CD4-positive, alpha-beta T cell (primary cell): ENCODE data around the gene OGG1. TPM values are rescaled to one million over a fixed set of nuclear protein-coding genes. Genes with fewer than 3 reads are reported as not detected.
A peak's percentile ranks its signal among the peaks of the same experiment; 100 is the strongest.

Experiments used
- ATAC-seq: fragments of 200-7000 bp; cut with Tn5 transposase; one replicate; pipeline ENCODE4 v1.10.0; 2022; ENCODE audit warnings: mild to moderate bottlenecking; ENCODE audit not compliant: poor library complexity
- CTCF ChIA-PET: fragments of 350-600 bp; sonication (Branson Sonifier 250); formaldehyde crosslinking; loops from one replicate; lab custom pipeline; 2021; ENCODE audit warnings: antibody characterized with exemption, inconsistent platforms; lab: Charles Lee
- POLR2A ChIA-PET: fragments of 350-600 bp; sonication (Branson Sonifier 250); formaldehyde crosslinking; loops from one replicate; lab custom pipeline; 2021; ENCODE audit warnings: antibody characterized with exemption, inconsistent platforms; lab: Charles Lee
- DNase-seq, 14 experiments: peaks; one replicate each; pipeline ENCODE4 v3.0.0-alpha.2; 2013 to 2020; ENCODE audit warnings: mixed read lengths in 2 of 14
- H3K27ac ChIP-seq, 2 donors: one replicate each; pipeline versions ENCODE4 v1.5.1 to v1.7.0; 2013; ENCODE audit warnings: low read length in 2 of 2, low read depth in 1 of 2, mild to moderate bottlenecking in 1 of 2
- H3K27me3 ChIP-seq, 2 experiments: 1 replicate in 1 of 2; 2 replicates in 1 of 2; pipeline versions ENCODE4 v1.6.1 to v1.7.0; 2013; ENCODE audit warnings: low read length in 2 of 2, control low read depth in 1 of 2, mild to moderate bottlenecking in 1 of 2, moderate library complexity in 1 of 2; ENCODE audit not compliant: insufficient read depth in 2 of 2, control insufficient read depth in 1 of 2
- H3K36me3 ChIP-seq: one replicate; pipeline ENCODE4 v1.6.1; 2013; ENCODE audit warnings: low read length, control low read depth; ENCODE audit not compliant: insufficient read depth
- H3K4me1 ChIP-seq: one replicate; pipeline ENCODE4 v1.6.1; 2013; ENCODE audit warnings: low read length, control low read depth; ENCODE audit not compliant: insufficient read depth
- H3K4me3 ChIP-seq: one replicate; pipeline ENCODE4 v1.5.1; 2013; ENCODE audit warnings: mild to moderate bottlenecking, low read length, moderate library complexity
- H3K9me3 ChIP-seq, 2 experiments: 1 replicate in 1 of 2; 2 replicates in 1 of 2; pipeline versions ENCODE4 v1.6.1 to v1.7.0; 2013; ENCODE audit warnings: low read length in 2 of 2, mild to moderate bottlenecking in 2 of 2, control low read depth in 1 of 2, moderate library complexity in 1 of 2; ENCODE audit not compliant: control insufficient read depth in 1 of 2, insufficient read depth in 1 of 2
- H3K27ac Mint-ChIP-seq: one replicate; pipeline ENCODE4 v1.8.0; 2020; ENCODE audit warnings: mixed read lengths
- H3K27me3 Mint-ChIP-seq: one replicate; pipeline ENCODE4 v1.8.0; 2021; ENCODE audit warnings: mixed read lengths
- H3K36me3 Mint-ChIP-seq: one replicate; pipeline ENCODE4 v1.8.0; 2021; ENCODE audit warnings: low read depth, mixed read lengths
- H3K4me1 Mint-ChIP-seq: one replicate; pipeline ENCODE4 v1.8.0; 2021; ENCODE audit warnings: low read depth, mixed read lengths
- H3K4me3 Mint-ChIP-seq: one replicate; pipeline ENCODE4 v1.8.0; 2020; ENCODE audit warnings: mild to moderate bottlenecking, mixed read lengths
- H3K9me3 Mint-ChIP-seq: one replicate; pipeline ENCODE4 v1.8.0; 2020; ENCODE audit warnings: mixed read lengths
- CTCF ChIP-seq: fragments of 200-600 bp; IDR thresholded peaks from one replicate; pipeline ENCODE4 v1.8.0; 2022; ENCODE audit warnings: antibody characterized with exemption, mild to moderate bottlenecking
- intact Hi-C, 2 experiments: fragments of 100-400 bp; cut with DNase I in 1 of 2; cut with micrococcal nuclease in 1 of 2; formaldehyde crosslinking; loops; one replicate each; pipeline versions ENCODE4 v1.15.1 to v1.9.0; 2023 to 2025; cut with DNase I, micrococcal nuclease
- total RNA-seq, 174 experiments: library from RNA in 2 of 174; stranded (reverse) in 2 of 174; gene quantifications; one replicate each; pipeline ENCODE4 v1.2.3 and lab custom pipeline; 2021 to 2026

Gene OGG1
- total RNA-seq, 2 experiments from 2014 or later: 7.1 to 8.9 TPM

GRCh38 chr3:9716801-9717555 lies 32.8 kb upstream of the OGG1 start:
- H3K27me3 ChIP-seq: peaks cover 0 to 3% of the 10 kb centered on the region in 2 experiments
- H3K9me3 ChIP-seq: no peaks in the 10 kb centered on the region
- ATAC-seq (no peak), DNase-seq (no peak)
- H3K4me1 ChIP-seq: peaks cover 9% of the 10 kb centered on the region
- no peaks in the 10 kb centered on the region for H3K9me3 Mint-ChIP-seq
- no peak for TF ChIP-seq CTCF
- H3K4me3 Mint-ChIP-seq: no peak overlapping the region
- CTCF ChIA-PET: no interaction called here
- no peaks in the 10 kb centered on the region for H3K27me3 Mint-ChIP-seq
- POLR2A ChIA-PET: interaction anchor here (1.8 kb wide), 1 partner anchor 68 kb away, joined by 5 read pairs; the partner anchor contains the start of gene MTMR14
- no peak overlapping the region for H3K27ac Mint-ChIP-seq
- no peaks in the 10 kb centered on the region for H3K36me3 ChIP-seq
- H3K27ac ChIP-seq: no peak overlapping the region
- intact Hi-C loops: no loop called here
- H3K36me3 Mint-ChIP-seq: no peaks in the 10 kb centered on the region
- H3K4me3 ChIP-seq: no peak overlapping the region
- H3K4me1 Mint-ChIP-seq: peaks cover 15% of the 10 kb centered on the region

- Mint-ChIP-seq H3K27ac (no peak overlapping the region), H3K27me3 (no peaks in the 10 kb centered on the region), H3K4me3 (no peak overlapping the region), H3K36me3 (no peaks in the 10 kb centered on the region), H3K4me1 (peaks cover 15% of the 10 kb centered on the region), H3K9me3 (no peaks in the 10 kb centered on the region)
- DNase-seq: no peak
- ChIA-PET CTCF (interaction anchor here (0.9 kb wide), 1 partner anchor 10 kb away, joined by 3 read pairs; no protein-coding TSS in a partner anchor), POLR2A (interaction anchor here (1.3 to 1.8 kb wide), 2 partner anchors 69 to 75 kb away, joined by 3 to 5 read pairs; partner anchors contain the start of genes ARPC4 and MTMR14)
- no peak for TF ChIP-seq CTCF
- peaks cover 9% of the 10 kb centered on the region for H3K4me1 ChIP-seq
- no peak overlapping the region for H3K27ac ChIP-seq
- no peak overlapping the region for H3K4me3 ChIP-seq
- H3K27me3 ChIP-seq: peaks cover 0 to 3% of the 10 kb centered on the region in 2 experiments
- H3K36me3 ChIP-seq: no peaks in the 10 kb centered on the region
- no peak for ATAC-seq
- no peaks in the 10 kb centered on the region for H3K9me3 ChIP-seq
- intact Hi-C loops: no loop called here
Observed at GRCh38 chr3:9717563-9717962, 32.2 kb upstream of the OGG1 start.

GRCh38 chr3:9718118-9718517 lies 31.6 kb upstream of the OGG1 start:
- H3K36me3 Mint-ChIP-seq: no peaks in the 10 kb centered on the region
- no peak overlapping the region for H3K27ac Mint-ChIP-seq
- no peak for DNase-seq
- no peaks in the 10 kb centered on the region for H3K36me3 ChIP-seq
- ChIA-PET POLR2A (interaction anchor here (0.8 to 1.8 kb wide), 3 partner anchors 13 to 75 kb away, joined by 3 to 5 read pairs (median 4); partner anchors contain the start of genes ARPC4, BRPF1 and MTMR14), CTCF (interaction anchor here (0.9 kb wide), 1 partner anchor 9 kb away, joined by 3 read pairs; no protein-coding TSS in a partner anchor)
- peaks cover 9% of the 10 kb centered on the region for H3K4me1 ChIP-seq
- intact Hi-C loops: no loop called here
- H3K9me3 ChIP-seq: no peaks in the 10 kb centered on the region
- no peak overlapping the region for H3K4me3 Mint-ChIP-seq
- H3K27me3 Mint-ChIP-seq: no peaks in the 10 kb centered on the region
- H3K9me3 Mint-ChIP-seq: no peaks in the 10 kb centered on the region
- H3K27me3 ChIP-seq: no peaks in the 10 kb centered on the region
- peak; percentile 49 for ATAC-seq
- peaks cover 15% of the 10 kb centered on the region for H3K4me1 Mint-ChIP-seq
- H3K27ac ChIP-seq: no peak overlapping the region
- H3K4me3 ChIP-seq: no peak overlapping the region
- no peak for TF ChIP-seq CTCF
